ENCODE results near the gene MAP3K9. TPM values are rescaled to one million over a fixed set of nuclear protein-coding genes. Genes with fewer than 3 reads are reported as not detected.

MAP3K9 gene
- total and polyA plus RNA-seq, 9 of the 15 experiments (the other 6 are each of a cell fraction or from before 2014, with no cell fraction given): 0.03 to 0.60 (median 0.36) TPM

DNA sequence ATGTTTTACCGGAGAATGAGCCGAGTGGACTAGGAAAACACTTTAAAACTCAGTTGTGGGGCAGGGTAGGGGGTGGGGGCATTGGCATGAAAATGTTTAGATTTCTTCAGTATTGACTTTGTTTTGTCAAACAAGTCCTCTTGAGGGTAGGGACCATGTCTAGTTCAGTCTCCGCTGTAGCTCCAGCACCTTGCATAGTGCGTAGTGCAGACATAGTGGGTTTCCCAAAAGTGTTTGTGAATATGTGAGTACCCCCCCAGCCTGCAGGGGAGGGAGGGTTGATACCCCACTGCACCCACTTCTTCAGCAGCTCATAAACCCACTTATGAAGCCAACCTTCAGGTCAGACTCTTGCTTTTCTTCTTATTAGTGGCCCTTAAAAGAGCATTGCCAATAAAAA is 96.2 kb downstream of the MAP3K9 start (continued):
- TF ChIP-seq, protein P1, sequence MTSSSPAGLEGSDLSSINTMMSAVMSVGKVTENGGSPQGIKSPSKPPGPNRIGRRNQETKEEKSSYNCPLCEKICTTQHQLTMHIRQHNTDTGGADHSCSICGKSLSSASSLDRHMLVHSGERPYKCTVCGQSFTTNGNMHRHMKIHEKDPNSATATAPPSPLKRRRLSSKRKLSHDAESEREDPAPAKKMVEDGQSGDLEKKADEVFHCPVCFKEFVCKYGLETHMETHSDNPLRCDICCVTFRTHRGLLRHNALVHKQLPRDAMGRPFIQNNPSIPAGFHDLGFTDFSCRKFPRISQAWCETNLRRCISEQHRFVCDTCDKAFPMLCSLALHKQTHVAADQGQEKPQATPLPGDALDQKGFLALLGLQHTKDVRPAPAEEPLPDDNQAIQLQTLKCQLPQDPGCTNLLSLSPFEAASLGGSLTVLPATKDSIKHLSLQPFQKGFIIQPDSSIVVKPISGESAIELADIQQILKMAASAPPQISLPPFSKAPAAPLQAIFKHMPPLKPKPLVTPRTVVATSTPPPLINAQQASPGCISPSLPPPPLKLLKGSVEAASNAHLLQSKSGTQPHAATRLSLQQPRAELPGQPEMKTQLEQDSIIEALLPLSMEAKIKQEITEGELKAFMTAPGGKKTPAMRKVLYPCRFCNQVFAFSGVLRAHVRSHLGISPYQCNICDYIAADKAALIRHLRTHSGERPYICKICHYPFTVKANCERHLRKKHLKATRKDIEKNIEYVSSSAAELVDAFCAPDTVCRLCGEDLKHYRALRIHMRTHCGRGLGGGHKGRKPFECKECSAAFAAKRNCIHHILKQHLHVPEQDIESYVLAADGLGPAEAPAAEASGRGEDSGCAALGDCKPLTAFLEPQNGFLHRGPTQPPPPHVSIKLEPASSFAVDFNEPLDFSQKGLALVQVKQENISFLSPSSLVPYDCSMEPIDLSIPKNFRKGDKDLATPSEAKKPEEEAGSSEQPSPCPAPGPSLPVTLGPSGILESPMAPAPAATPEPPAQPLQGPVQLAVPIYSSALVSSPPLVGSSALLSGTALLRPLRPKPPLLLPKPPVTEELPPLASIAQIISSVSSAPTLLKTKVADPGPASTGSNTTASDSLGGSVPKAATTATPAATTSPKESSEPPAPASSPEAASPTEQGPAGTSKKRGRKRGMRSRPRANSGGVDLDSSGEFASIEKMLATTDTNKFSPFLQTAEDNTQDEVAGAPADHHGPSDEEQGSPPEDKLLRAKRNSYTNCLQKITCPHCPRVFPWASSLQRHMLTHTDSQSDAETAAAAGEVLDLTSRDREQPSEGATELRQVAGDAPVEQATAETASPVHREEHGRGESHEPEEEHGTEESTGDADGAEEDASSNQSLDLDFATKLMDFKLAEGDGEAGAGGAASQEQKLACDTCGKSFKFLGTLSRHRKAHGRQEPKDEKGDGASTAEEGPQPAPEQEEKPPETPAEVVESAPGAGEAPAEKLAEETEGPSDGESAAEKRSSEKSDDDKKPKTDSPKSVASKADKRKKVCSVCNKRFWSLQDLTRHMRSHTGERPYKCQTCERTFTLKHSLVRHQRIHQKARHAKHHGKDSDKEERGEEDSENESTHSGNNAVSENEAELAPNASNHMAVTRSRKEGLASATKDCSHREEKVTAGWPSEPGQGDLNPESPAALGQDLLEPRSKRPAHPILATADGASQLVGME (CRISPR knock-in tag; IDR thresholded peaks at IDR 0.05): no peak

- no TSS peak for BruUV-seq (replicated peaks)
- Histone ChIP-seq H3K9me3 (replicated peaks; ENCODE audit: control insufficient read depth, insufficient read depth, low read depth, low read length) (no peaks in the 10 kb centered on the region), H3K4me2 (ENCODE audit: insufficient read depth, low read length) (no peak overlapping the region), H3K9me1 (ENCODE audit: control insufficient read depth, insufficient read depth, low read length) (no peaks in the 10 kb centered on the region), H2AFZ (ENCODE audit: low read depth, low read length) (no peak overlapping the region), H3K79me2 (ENCODE audit: control insufficient read depth, insufficient read depth, low read length) (no peaks in the 10 kb centered on the region), H3K4me1 (replicated peaks in 1 of 2; ENCODE audit: control insufficient read depth in 2 of 2, insufficient read depth in 2 of 2, low read length in 2 of 2) (no peaks in the 10 kb centered on the region), H3K36me3 (ENCODE audit: control insufficient read depth, insufficient read depth, low read length) (no peaks in the 10 kb centered on the region), H4K20me1 (replicated peaks; ENCODE audit: control insufficient read depth, insufficient read depth, low read length) (no peaks in the 10 kb centered on the region), H3K4me3 (no peak overlapping the region), H3K27me3 (ENCODE audit: control insufficient read depth in 2 of 2, insufficient read depth in 2 of 2, low read length in 2 of 2) (no peaks in the 10 kb centered on the region; a peak in 1 of 5 replicates), H3K9ac (ENCODE audit: insufficient read depth in 1 of 2, low read depth in 2 of 2, low read length in 2 of 2) (no peak overlapping the region), H3K27ac (ENCODE audit: extremely low read depth, low read depth, low read length) (no peak overlapping the region)
- FAIRE-seq (no peak), ATAC-seq (no peak), DNase-seq (ENCODE audit: extremely low read depth in 1 of 4, low spot score in 3 of 4) (no peak)
- intact Hi-C loops (cut with micrococcal nuclease): loop anchor here (10.0 kb wide), 1 partner anchor 87 kb away; no protein-coding TSS in a partner anchor
- ChIA-PET POLR2A (no interaction called here), CTCF (ENCODE audit: low intra/inter-chr PET ratio) (no interaction called here)
- 0% methylated on average over 1 of the region's 1 CpG for WGBS (ENCODE audit: insufficient coverage, low coverage, missing lambda C conversion rate)
- in situ Hi-C loops (cut with MboI): no loop called here
- no peak for TF ChIP-seq ZNF263 (CRISPR knock-in tag; IDR thresholded peaks at IDR 0.05; ENCODE audit: borderline replicate concordance)
- TF ChIP-seq NBN (IDR thresholded peaks at IDR 0.05; ENCODE audit: low read depth): no peak
- TF ChIP-seq LCOR (CRISPR knock-in tag; IDR thresholded peaks at IDR 0.05): no peak
- TF ChIP-seq DNMT1 (IDR thresholded peaks at IDR 0.05): no peak
- TF ChIP-seq ELF4 (CRISPR knock-in tag; IDR thresholded peaks at IDR 0.05): no peak
- TF ChIP-seq NCOA2 (IDR thresholded peaks at IDR 0.05; ENCODE audit: partially characterized antibody in 2 of 2): no peak
- no peak for TF ChIP-seq DMBX1 (CRISPR knock-in tag; IDR thresholded peaks at IDR 0.05; ENCODE audit: borderline replicate concordance)
- TF ChIP-seq NFYB (IDR thresholded peaks at IDR 0.05; ENCODE audit: extremely low read depth, insufficient read length): no peak
- no peak for TF ChIP-seq ZNF280A (IDR thresholded peaks at IDR 0.05; ENCODE audit: low read depth, partially characterized antibody)
- no peak for TF ChIP-seq ZNF707 (CRISPR knock-in tag; conservative IDR thresholded peaks at IDR 0.05)
- no peak for TF ChIP-seq ESRRA (IDR thresholded peaks at IDR 0.05; ENCODE audit: borderline replicate concordance, low read depth)
- TF ChIP-seq MYNN (IDR thresholded peaks at IDR 0.05): no peak
- TF ChIP-seq MYNN (CRISPR knock-in tag; IDR thresholded peaks at IDR 0.05): no peak
- TF ChIP-seq TCF15 (CRISPR knock-in tag; IDR thresholded peaks at IDR 0.05): no peak
Observed at GRCh38 chr14:70711451-70711850, 97.9 kb downstream of the MAP3K9 start.
